ENCODE measurements around the gene FCSK.
A peak's percentile ranks its signal among the peaks of the same experiment; 100 is the strongest.

DNA sequence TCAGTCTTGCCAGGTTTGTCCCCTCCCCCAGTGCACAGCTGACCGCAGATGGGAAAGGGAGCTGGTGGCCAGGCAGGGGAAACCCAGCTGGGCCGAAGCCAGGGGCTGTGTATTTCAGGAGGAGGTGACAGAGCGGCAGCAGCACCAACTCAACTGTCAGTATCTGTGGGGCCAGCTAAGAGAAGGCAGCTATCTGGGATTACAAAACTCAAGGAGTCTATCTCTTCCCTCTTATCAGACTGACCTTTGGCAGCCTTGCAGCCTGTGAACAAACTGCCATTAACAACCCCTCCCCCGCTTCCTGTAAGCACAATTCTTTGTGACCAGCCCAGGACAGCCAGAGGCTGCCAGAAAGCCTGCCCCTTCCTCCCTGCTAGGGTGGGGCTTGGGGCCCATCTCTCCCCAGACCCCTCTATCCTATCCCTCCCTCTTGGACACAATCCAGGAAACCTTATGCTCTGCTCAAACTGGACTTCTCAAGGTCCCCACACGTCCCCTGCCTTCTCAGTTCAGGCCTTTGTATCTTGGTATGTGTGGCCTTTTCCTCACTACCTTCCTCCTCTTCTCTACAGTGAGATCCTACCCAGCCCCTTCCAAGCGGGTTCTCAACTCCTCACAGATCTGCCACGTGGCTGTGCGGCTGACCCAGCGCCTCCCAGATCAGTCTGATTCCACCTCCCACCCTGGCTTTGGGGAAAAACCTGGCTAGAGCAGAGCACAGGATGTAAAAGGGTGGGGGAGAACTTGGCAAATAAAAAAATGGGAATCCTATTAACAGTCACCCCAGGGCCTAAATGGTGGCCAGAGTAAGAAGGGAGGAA, 26.0 kb upstream of the FCSK start:
- TF ChIP-seq, protein P1, sequence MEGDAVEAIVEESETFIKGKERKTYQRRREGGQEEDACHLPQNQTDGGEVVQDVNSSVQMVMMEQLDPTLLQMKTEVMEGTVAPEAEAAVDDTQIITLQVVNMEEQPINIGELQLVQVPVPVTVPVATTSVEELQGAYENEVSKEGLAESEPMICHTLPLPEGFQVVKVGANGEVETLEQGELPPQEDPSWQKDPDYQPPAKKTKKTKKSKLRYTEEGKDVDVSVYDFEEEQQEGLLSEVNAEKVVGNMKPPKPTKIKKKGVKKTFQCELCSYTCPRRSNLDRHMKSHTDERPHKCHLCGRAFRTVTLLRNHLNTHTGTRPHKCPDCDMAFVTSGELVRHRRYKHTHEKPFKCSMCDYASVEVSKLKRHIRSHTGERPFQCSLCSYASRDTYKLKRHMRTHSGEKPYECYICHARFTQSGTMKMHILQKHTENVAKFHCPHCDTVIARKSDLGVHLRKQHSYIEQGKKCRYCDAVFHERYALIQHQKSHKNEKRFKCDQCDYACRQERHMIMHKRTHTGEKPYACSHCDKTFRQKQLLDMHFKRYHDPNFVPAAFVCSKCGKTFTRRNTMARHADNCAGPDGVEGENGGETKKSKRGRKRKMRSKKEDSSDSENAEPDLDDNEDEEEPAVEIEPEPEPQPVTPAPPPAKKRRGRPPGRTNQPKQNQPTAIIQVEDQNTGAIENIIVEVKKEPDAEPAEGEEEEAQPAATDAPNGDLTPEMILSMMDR (IDR thresholded peaks at IDR 0.05): peak in 1 of 7 experiments; percentile 15
- TF ChIP-seq POLR2A (IDR thresholded peaks at IDR 0.05): peak in 2 of 3 donors; percentile 34 to 41

Measured in body of pancreas (tissue), 4 donors.